ENCODE results near the gene CRIP3.

GRCh38 chr6:43310624-43311023 lies 2.0 kb upstream of the CRIP3 start:
- TF ChIP-seq POLR2A (IDR thresholded peaks at IDR 0.05) (no peak), CTCF (IDR thresholded peaks at IDR 0.05) (no peak), EP300 (IDR thresholded peaks at IDR 0.05; ENCODE audit: low read depth) (no peak)
